K562 (cell line): ENCODE data around the gene VSTM5. TPM values are rescaled to one million over a fixed set of nuclear protein-coding genes. Genes with fewer than 3 reads are reported as not detected.

Source experiments
- ATAC-seq: fragments of 200-7000 bp; cut with Tn5 transposase; 3 replicates; pipeline ENCODE4 v1.9.1; 2020; ENCODE audit warnings: moderate library complexity
- BruUV-seq: library from RNA; stranded (reverse); fragments of 400-500 nt; replicated peaks from 2 replicates; lab custom pipeline; 2021; lab: Mats Ljungman, UMichigan
- CTCF ChIA-PET: fragments of 300-600 bp; formaldehyde crosslinking; extraction: SDS; loops from one replicate; lab custom pipeline; 2021; ENCODE audit warnings: low intra/inter-chr PET ratio; lab: Yijun Ruan, JAX
- POLR2A ChIA-PET: fragments of 300-600, 350-650 bp; sonication (Branson Sonifier 250); formaldehyde crosslinking; extraction: SDS; loops from one replicate; lab custom pipeline; 2021; ENCODE audit warnings: antibody characterized with exemption, inconsistent platforms; lab: Yijun Ruan, JAX
- DNase-seq, 4 experiments: peaks; one replicate each; pipeline versions ENCODE4 v3.0.0 to v3.0.0-alpha.2; 2011 to 2018; ENCODE audit warnings: low spot score in 3 of 4, mixed read lengths in 3 of 4; ENCODE audit errors: extremely low read depth in 1 of 4
- FAIRE-seq: peaks from 2 replicates; lab custom pipeline; 2011; peaks lifted over from hg19 to GRCh38; lab: Jason Lieb, UNC
- H2AFZ ChIP-seq: 2 replicates; pipeline ENCODE4 v1.6.0; 2011; ENCODE audit warnings: low read depth, low read length, control low read depth, inconsistent platforms
- H3K27ac ChIP-seq: fragments of 200-600 bp; 3 replicates; pipeline ENCODE4 v1.8.0; 2011; ENCODE audit warnings: low read depth, mild to moderate bottlenecking, control low read depth, inconsistent platforms, low read length, moderate library complexity, mixed read lengths; ENCODE audit errors: extremely low read depth
- H3K27me3 ChIP-seq, 2 experiments: fragments of 300-600 bp in 1 of 2; 2 replicates in 1 of 2; 3 replicates in 1 of 2; pipeline versions ENCODE4 v1.6.0 to v1.8.0; 2011; ENCODE audit warnings: inconsistent platforms in 2 of 2, low read length in 2 of 2, mild to moderate bottlenecking in 1 of 2, mixed read lengths in 1 of 2, moderate library complexity in 1 of 2; ENCODE audit not compliant: control insufficient read depth in 2 of 2, insufficient read depth in 2 of 2
- H3K36me3 ChIP-seq: fragments of 300-600 bp; 3 replicates; pipeline ENCODE4 v1.8.0; 2011; ENCODE audit warnings: mild to moderate bottlenecking, low read length, inconsistent platforms; ENCODE audit not compliant: control insufficient read depth, insufficient read depth
- H3K4me1 ChIP-seq, 2 experiments: fragments of 200-600 bp in 1 of 2; replicated peaks in 1 of 2; 2 replicates in 1 of 2; 3 replicates in 1 of 2; pipeline versions ENCODE4 v1.5.1 to v1.8.0; 2011; ENCODE audit warnings: inconsistent platforms in 2 of 2, low read length in 2 of 2, mild to moderate bottlenecking in 1 of 2, mixed read lengths in 1 of 2, moderate library complexity in 1 of 2; ENCODE audit not compliant: control insufficient read depth in 2 of 2, insufficient read depth in 2 of 2
- H3K4me2 ChIP-seq: 2 replicates; pipeline ENCODE4 v1.6.1; 2011; ENCODE audit warnings: low read length, control low read depth, inconsistent platforms, mixed read lengths; ENCODE audit not compliant: insufficient read depth
- H3K4me3 ChIP-seq: fragments of 200-600 bp; sonication (generic), shearing (Covaris generic); 2 replicates; pipeline ENCODE4 v1.5.1; 2016; ENCODE audit warnings: control low read depth, inconsistent platforms
- H3K79me2 ChIP-seq: fragments of 200-600 bp; 3 replicates; pipeline ENCODE4 v1.8.0; 2011; ENCODE audit warnings: low read length, inconsistent platforms; ENCODE audit not compliant: control insufficient read depth, insufficient read depth
- H3K9ac ChIP-seq, 2 experiments: 2 replicates each; pipeline versions ENCODE4 v1.6.0 to v1.6.1; 2011; ENCODE audit warnings: low read depth in 2 of 2, low read length in 2 of 2, control low read depth in 1 of 2, inconsistent platforms in 1 of 2, mild to moderate bottlenecking in 1 of 2, mixed read lengths in 1 of 2; ENCODE audit not compliant: insufficient read depth in 1 of 2
- H3K9me1 ChIP-seq: one replicate; pipeline ENCODE4 v1.6.0; 2011; ENCODE audit warnings: inconsistent platforms, mild to moderate bottlenecking, low read length, moderate library complexity; ENCODE audit not compliant: control insufficient read depth, insufficient read depth
- H3K9me3 ChIP-seq: replicated peaks from 2 replicates; pipeline ENCODE4 v1.5.1; 2011; ENCODE audit warnings: low read depth, low read length, inconsistent platforms; ENCODE audit not compliant: control insufficient read depth, insufficient read depth
- H4K20me1 ChIP-seq: replicated peaks from 2 replicates; pipeline ENCODE4 v1.6.1; 2011; ENCODE audit warnings: low read length, inconsistent platforms, mixed read lengths; ENCODE audit not compliant: control insufficient read depth, insufficient read depth
- ARID1B ChIP-seq: fragments of 450-650 bp; IDR thresholded peaks from 2 replicates; pipeline ENCODE4 v1.6.1; 2016; ENCODE audit warnings: antibody characterized with exemption, mild to moderate bottlenecking, inconsistent platforms
- ARID2 ChIP-seq: fragments of 450-650 bp; IDR thresholded peaks from 2 replicates; pipeline ENCODE4 v1.6.1; 2017; ENCODE audit warnings: antibody characterized with exemption, mild to moderate bottlenecking
- CBFA2T3 ChIP-seq: fragments of 450-650 bp; IDR thresholded peaks from 2 replicates; pipeline ENCODE4 v1.6.1; 2017
- CCNT2 ChIP-seq: IDR thresholded peaks from 2 replicates; pipeline ENCODE4 v1.6.1; 2011; ENCODE audit warnings: borderline replicate concordance, low read depth, mild to moderate bottlenecking, moderate library complexity, mixed read lengths, low read length; ENCODE audit not compliant: insufficient read length; ENCODE audit errors: extremely low read depth
- FOSL1 ChIP-seq: fragments of 200-800 bp; sonication (Bioruptor generic); conservative IDR thresholded peaks from 2 replicates; pipeline ENCODE4 v1.6.1; 2016; ENCODE audit warnings: missing genetic modification characterization, missing compliant biosample characterization
- GABPB1 ChIP-seq: sonication (generic); formaldehyde crosslinking; IDR thresholded peaks from 2 replicates; pipeline ENCODE4 v1.8.0; 2022; ENCODE audit warnings: mild to moderate bottlenecking, missing genetic modification reagents
- GATAD2A ChIP-seq: fragments of 450-650 bp; IDR thresholded peaks from 2 replicates; pipeline ENCODE4 v1.6.1; 2017
- JUND ChIP-seq, 2 experiments: IDR thresholded peaks; 2 replicates in 1 of 2; 3 replicates in 1 of 2; pipeline ENCODE4 v1.6.1; 2011; ENCODE audit warnings: borderline replicate concordance in 2 of 2, low read depth in 2 of 2, low read length in 2 of 2, improper control_type of control experiment in 1 of 2, missing biosample characterization in 1 of 2, missing genetic modification characterization in 1 of 2, missing genetic modification reagents in 1 of 2
- MAZ ChIP-seq, 2 experiments: fragments of 450-650 bp in 1 of 2; sonication (generic) in 1 of 2; formaldehyde crosslinking; IDR thresholded peaks in 1 of 2; conservative IDR thresholded peaks in 1 of 2; 2 replicates each; pipeline versions ENCODE4 v1.4.0 to v1.5.0; 2020; ENCODE audit warnings: mild to moderate bottlenecking in 1 of 2, missing genetic modification reagents in 1 of 2
- RBM15 ChIP-seq: fragments of 200-400 bp; formaldehyde crosslinking; IDR thresholded peaks from 2 replicates; pipeline ENCODE4 v1.6.1; 2018; ENCODE audit warnings: mild to moderate bottlenecking, low read length, moderate library complexity; ENCODE audit not compliant: insufficient read depth
- RCOR1 ChIP-seq, 2 experiments: IDR thresholded peaks; 2 replicates each; pipeline ENCODE4 v1.6.1; 2012; ENCODE audit warnings: low read depth in 2 of 2, low read length in 2 of 2, borderline replicate concordance in 1 of 2, improper control_type of control experiment in 1 of 2
- SETDB1 ChIP-seq: IDR thresholded peaks from one replicate; pipeline ENCODE4 v1.6.1; 2012; ENCODE audit warnings: low read length, control low read depth, inconsistent platforms
- SMARCA4 ChIP-seq: fragments of 450-650 bp; IDR thresholded peaks from 2 replicates; pipeline ENCODE4 v1.6.1; 2016
- SOX6 ChIP-seq: fragments of 450-650 bp; IDR thresholded peaks from 2 replicates; pipeline ENCODE4 v1.6.1; 2014; ENCODE audit warnings: mild to moderate bottlenecking
- TARDBP ChIP-seq: fragments of 450-650 bp; IDR thresholded peaks from 2 replicates; pipeline ENCODE4 v1.6.1; 2016
- TFAP4 ChIP-seq: sonication (generic); formaldehyde crosslinking; IDR thresholded peaks from 2 replicates; pipeline ENCODE4 v1.8.0; 2022; ENCODE audit warnings: missing genetic modification reagents, mild to moderate bottlenecking, moderate library complexity, borderline replicate concordance
- U2AF1 ChIP-seq: fragments of 200-400 bp; formaldehyde crosslinking; optimal IDR thresholded peaks from 2 replicates; pipeline ENCODE3; 2017; ENCODE audit warnings: mild to moderate bottlenecking, low read depth, low read length, moderate library complexity
- ZBTB17 ChIP-seq: fragments of 450-650 bp; formaldehyde crosslinking; IDR thresholded peaks from 2 replicates; pipeline ENCODE4 v1.4.0; 2020; ENCODE audit warnings: mild to moderate bottlenecking
- ZFP36 ChIP-seq: fragments of 150-350 bp; IDR thresholded peaks from 2 replicates; pipeline ENCODE4 v1.6.1; 2018; ENCODE audit warnings: low read length, low read depth; ENCODE audit not compliant: partially characterized antibody
- ZNF121 ChIP-seq: sonication (generic); formaldehyde crosslinking; conservative IDR thresholded peaks from 2 replicates; pipeline ENCODE4 v1.8.0; 2022; ENCODE audit warnings: missing genetic modification reagents
- ZNF398 ChIP-seq: fragments of 250-450 bp; sonication (Bioruptor Pico); IDR thresholded peaks from 2 replicates; pipeline ENCODE4 v1.8.0; 2021; ENCODE audit warnings: moderate library complexity, mild to moderate bottlenecking, inconsistent platforms
- WGBS: fragments of 100-300 bp; shearing (Covaris generic); methylation state at CpG from one replicate; pipeline ENCODE4 v1.1.6; 2016; ENCODE audit warnings: low coverage, mixed read lengths; ENCODE audit not compliant: insufficient coverage; ENCODE audit errors: missing lambda C conversion rate; 5-methylcytosine and 5-hydroxymethylcytosine counted together
- in situ Hi-C: fragments of 300-500 bp; cut with MboI; formaldehyde crosslinking; loops from 4 replicates; pipeline ENCODE4 v1.15.0; 2018; ENCODE audit warnings: inconsistent platforms, mixed read lengths
- intact Hi-C: fragments of 100-400 bp; cut with micrococcal nuclease; formaldehyde crosslinking; loops from 2 replicates; pipeline ENCODE4 v1.14.2; 2022
- polyA plus RNA-seq, 8 experiments: library from polyadenylated mRNA; depleted of rRNA in 4 of 8; stranded (reverse) in 5 of 8; unstranded in 3 of 8; fragments of >200 nt; fragmentation: Nextera tagmentation in 2 of 8; fragmentation: Illumina TruSeq in 1 of 8; extraction: Ambion mirVana in 2 of 8; extraction: Trizol in 1 of 8; gene quantifications; 2 replicates each; pipeline versions ENCODE4 v1.2.1 to v1.2.3, GENCODE V29; 2011 to 2014; ENCODE audit warnings: inconsistent platforms in 1 of 8, missing spikeins in 1 of 8
- total RNA-seq, 7 experiments: library from RNA; depleted of rRNA in 6 of 7; stranded (reverse); fragments of >200 nt in 6 of 7; fragmentation: Illumina TruSeq in 2 of 7; extraction: Trizol in 2 of 7; gene quantifications; 2 replicates each; pipeline versions ENCODE4 v1.2.1 to v1.2.3, GENCODE V29; 2011 to 2021; ENCODE audit warnings: low replicate concordance in 1 of 7

The VSTM5 gene
- total and polyA plus RNA-seq, 9 of the 15 experiments (the other 6 are each of a cell fraction or from before 2014, with no cell fraction given), result 0.01 TPM; not detected in 8

GRCh38 chr11:93842461-93842860 lies 8.0 kb downstream of the VSTM5 start:
- intact Hi-C loops (no loop called here), in situ Hi-C loops (no loop called here)
- Histone ChIP-seq H3K9ac (peak overlapping the region in 1 of 2 experiments; percentile 66; a peak in 1 of 4 replicates), H3K9me1 (no peaks in the 10 kb centered on the region), H3K4me2 (no peak overlapping the region), H3K9me3 (no peaks in the 10 kb centered on the region), H3K27ac (no peak overlapping the region), H3K4me3 (no peak overlapping the region), H3K27me3 (peaks cover 23 to 48% of the 10 kb centered on the region in 2 experiments; a peak in 4 of 5 replicates), H3K36me3 (no peaks in the 10 kb centered on the region), H2AFZ (no peak overlapping the region), H3K4me1 (peaks cover 3 to 5% of the 10 kb centered on the region in 2 experiments; a peak in 3 of 5 replicates), H3K79me2 (no peaks in the 10 kb centered on the region), H4K20me1 (peaks cover 2% of the 10 kb centered on the region; the same call in 1 of the 2 replicates)
- DNase-seq, result peak; percentile 24 to 46 (median 28)
- BruUV-seq, result no TSS peak
- ChIA-PET POLR2A (interaction anchor here (0.6 kb wide), 1 partner anchor 59 kb away, joined by 3 read pairs; the partner anchor contains the start of gene MED17), CTCF (no interaction called here)
- FAIRE-seq, result no peak
- WGBS, result 0% methylated on average over 6 of the region's 6 CpGs
- ATAC-seq, result peak; percentile 48
- TF ChIP-seq JUND (IDR thresholded peaks at IDR 0.05; ENCODE audit: borderline replicate concordance, low read depth, low read length) (peak; percentile 75), JUND (tag; IDR thresholded peaks at IDR 0.05; ENCODE audit: borderline replicate concordance, low read depth, low read length) (peak; percentile 47; the same call in 1 of the 3 replicates), SMARCA4 (peak; percentile 60; the same call in 1 of the 2 replicates), CBFA2T3 (peak; percentile 69), ARID1B (peak; percentile 79), SOX6 (peak; percentile 62), TFAP4 (CRISPR knock-in tag) (peak; percentile 39; the same call in 1 of the 2 replicates), ZNF398 (no peak), RBM15 (no peak), ARID2 (no peak), CCNT2 (peak; percentile 69), ZNF121 (CRISPR knock-in tag) (no peak), TARDBP (no peak), U2AF1 (no peak), ZFP36 (no peak), FOSL1 (tag) (peak; percentile 93), MAZ (CRISPR knock-in tag; conservative IDR thresholded peaks at IDR 0.05 in 1 of 2, IDR thresholded peaks at IDR 0.05 in 1 of 2) (0 out of 4 replicates have a peak, but pooled peaks of 1 of the 2 experiments have one; percentile 28), GATAD2A (no peak), GABPB1 (0 out of 2 replicates have a peak, but pooled peaks have one; percentile 29), SETDB1 (no peak), RCOR1 (IDR thresholded peaks at IDR 0.05; ENCODE audit: borderline replicate concordance in 1 of 2, low read depth in 2 of 2, low read length in 2 of 2) (0 out of 4 replicates have a peak, but pooled peaks of 1 of the 2 experiments have one; percentile 34), ZBTB17 (0 out of 2 replicates have a peak, but pooled peaks have one; percentile 29)
